ENCODE results near the gene FAIM2. TPM values are rescaled to one million over a fixed set of nuclear protein-coding genes. Genes with fewer than 3 reads are reported as not detected.

Gene FAIM2
- total RNA-seq, 2 experiments from 2014 or later: 0.33 to 0.50 TPM

DNA sequence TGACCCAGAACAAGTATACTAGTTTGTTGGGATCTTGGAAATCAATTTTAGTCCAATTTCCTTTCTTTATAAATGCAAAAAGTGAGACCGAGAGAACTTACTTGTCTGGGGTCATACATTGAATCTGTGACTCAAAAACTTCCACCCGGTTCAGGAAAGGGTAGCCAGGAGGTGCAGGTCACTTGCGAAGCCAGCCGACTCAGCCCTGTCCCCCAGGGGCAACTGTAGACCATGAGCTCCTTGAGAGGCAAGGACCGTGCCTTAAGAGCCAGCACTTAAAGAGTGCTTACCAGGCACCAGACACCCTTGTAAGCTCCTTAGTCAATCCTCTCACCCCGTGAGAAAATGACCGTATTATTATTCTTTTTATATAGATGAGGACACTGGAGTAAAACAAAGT, 60.3 kb downstream of the FAIM2 start:
- Mint-ChIP-seq H3K27ac (peak overlapping the region; percentile 96), H3K4me3 (peak overlapping the region; percentile 93), H3K9me3 (peaks cover 7% of the 10 kb centered on the region), H3K4me1 (peaks cover 43% of the 10 kb centered on the region), H3K36me3 (ENCODE audit: low read depth) (peaks cover 9% of the 10 kb centered on the region), H3K27me3 (peaks cover 5% of the 10 kb centered on the region)
- ChIA-PET CTCF (interaction anchor here (0.5 to 2.2 kb wide), 10 partner anchors 14 to 989 kb away, joined by 3 to 5 read pairs (median 4); partner anchors contain the start of genes COX14 and TMBIM6), POLR2A (interaction anchor here (1.0 kb wide), 1 partner anchor 81 kb away, joined by 4 read pairs; no protein-coding TSS in a partner anchor)
- no peak for DNase-seq

DNA sequence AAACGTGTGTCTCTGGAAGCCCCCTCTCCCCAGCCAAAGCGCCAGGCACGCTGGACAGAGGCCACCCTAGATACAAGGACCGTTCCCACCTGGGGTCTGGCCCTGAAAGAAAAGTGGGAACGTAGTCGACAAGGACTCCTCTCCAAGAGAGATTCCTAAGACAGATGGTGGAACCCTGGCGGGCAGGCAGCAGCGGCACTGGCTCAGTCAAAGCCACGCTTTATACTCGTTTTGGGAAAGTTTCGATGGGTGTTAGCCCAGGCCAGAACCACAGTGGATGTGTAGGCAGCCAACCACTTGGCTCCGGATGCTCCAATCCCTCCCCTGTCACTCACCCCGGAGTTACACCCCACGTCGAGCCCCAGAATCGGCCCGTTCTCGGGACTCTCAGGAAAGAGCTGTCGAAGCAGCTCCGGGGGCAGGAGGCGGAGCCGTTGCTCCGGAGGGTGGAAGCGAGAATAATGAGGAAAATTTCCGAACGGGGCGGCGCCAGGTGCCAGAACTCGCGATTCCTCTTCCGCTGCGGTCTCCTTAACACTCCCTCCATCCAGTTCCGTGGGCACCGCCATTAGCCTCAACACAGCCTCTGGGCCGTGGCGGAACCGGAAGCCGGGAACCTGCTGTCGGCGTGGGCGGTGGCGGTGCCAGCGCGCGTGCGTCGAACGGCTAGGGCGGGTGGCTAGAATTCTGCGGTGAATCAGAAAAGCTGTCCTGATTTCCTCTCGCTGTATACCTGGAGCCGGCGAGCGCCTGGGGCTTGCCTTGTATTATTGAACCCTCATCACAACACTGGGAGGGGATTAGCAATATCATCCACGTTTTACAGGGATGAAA, 61.0 kb downstream of the FAIM2 start, which contains the start of gene BCDIN3D:
Gene BCDIN3D, minus strand, starts transcription at position 588 of the 834 bp plus-strand sequence. Its CDS starts 19 bp downstream, at position 569.
- peaks cover 43% of the 10 kb centered on the region for H3K4me1 Mint-ChIP-seq
- POLR2A ChIA-PET: interaction anchor here (1.0 kb wide), 1 partner anchor 80 kb away, joined by 4 read pairs; no protein-coding TSS in a partner anchor

DNA sequence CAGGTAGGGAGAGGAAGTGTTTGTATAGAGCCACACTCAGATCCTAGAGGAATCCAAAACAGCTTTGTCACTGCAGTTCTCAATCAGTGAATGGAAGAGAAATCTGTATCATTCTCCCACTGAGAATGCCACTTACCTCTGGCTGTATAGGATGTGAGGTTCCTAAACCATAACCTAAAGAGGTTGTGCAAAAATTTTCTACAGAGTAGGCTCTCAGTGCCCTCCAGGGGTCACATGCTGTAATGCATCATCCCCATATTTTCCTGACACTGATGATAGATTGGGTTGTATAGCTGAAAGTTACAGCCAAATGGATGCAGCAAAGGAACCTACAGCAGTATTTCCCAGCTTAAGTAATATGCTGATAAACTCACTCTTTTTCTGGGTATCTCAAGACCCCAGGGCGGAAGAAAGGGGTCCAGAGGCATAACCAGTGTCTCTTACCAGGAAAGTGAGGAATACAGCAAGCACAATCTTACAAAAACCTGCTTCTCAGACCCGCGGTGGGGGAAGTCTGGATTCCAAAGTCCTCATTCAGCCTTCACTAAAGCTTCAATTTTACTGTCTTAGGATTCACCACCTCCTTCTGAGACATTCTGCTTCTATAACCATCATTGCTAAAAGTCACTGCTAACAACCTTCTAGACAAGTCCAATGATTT, 64.6 kb downstream of the FAIM2 start:
- Mint-ChIP-seq H3K27ac (no peak overlapping the region), H3K36me3 (ENCODE audit: low read depth) (peaks cover 13% of the 10 kb centered on the region), H3K27me3 (no peaks in the 10 kb centered on the region), H3K9me3 (no peaks in the 10 kb centered on the region), H3K4me3 (no peak overlapping the region), H3K4me1 (peaks cover 29% of the 10 kb centered on the region)
- ChIA-PET CTCF (interaction anchor here (1.1 to 2.3 kb wide), 10 partner anchors 10 to 101 kb away, joined by 3 to 17 read pairs (median 6); partner anchors contain the start of genes NCKAP5L and TMBIM6), POLR2A (interaction anchor here (0.6 kb wide), 1 partner anchor 10 kb away, joined by 4 read pairs; no protein-coding TSS in a partner anchor)
- DNase-seq: peak; percentile 59

More for the DNA sequence above, 61.0 kb downstream of the FAIM2 start, which contains the start of gene BCDIN3D:
- DNase-seq: peak; percentile 94
- peaks cover 7% of the 10 kb centered on the region for H3K9me3 Mint-ChIP-seq
- H3K27ac Mint-ChIP-seq: peak within 1 kb of the TSS; percentile 96
- H3K4me3 Mint-ChIP-seq: peak within 1 kb of the TSS; percentile 93
- H3K27me3 Mint-ChIP-seq: no peaks in the 10 kb centered on the region
- CTCF ChIA-PET: interaction anchor here (0.5 to 2.2 kb wide), 9 partner anchors 14 to 989 kb away, joined by 3 to 5 read pairs (median 4); partner anchors contain the start of genes COX14 and TMBIM6
- H3K36me3 Mint-ChIP-seq (ENCODE audit: low read depth): peaks cover 13% of the 10 kb centered on the region

DNA sequence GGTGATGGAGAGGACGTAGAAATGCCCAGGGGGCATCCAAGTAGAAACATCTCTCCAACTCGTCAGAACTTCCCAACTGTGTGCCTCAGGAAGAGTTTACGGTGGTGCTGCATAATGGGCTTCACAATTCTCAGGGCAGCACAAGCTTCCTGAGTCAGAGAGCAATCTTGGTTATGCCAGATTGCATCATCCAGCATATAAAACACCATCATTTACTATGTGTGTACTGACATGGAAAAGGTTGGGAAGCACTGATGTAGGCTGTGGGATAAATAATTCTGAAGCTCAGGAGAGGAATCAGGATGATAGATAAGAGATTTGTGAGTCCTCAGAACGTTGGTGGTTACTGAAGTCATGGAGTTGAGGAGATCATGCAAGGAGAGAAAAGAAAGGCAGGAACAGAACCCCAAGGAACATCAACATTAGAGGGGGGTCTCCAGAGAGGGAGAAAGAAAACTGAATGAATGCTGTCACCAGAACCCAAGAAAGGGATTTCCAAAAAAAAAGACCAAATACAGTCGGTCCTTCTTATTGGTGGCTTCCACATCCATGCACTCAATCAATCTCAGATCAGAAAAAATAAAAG, 70.8 kb downstream of the FAIM2 start:
- H3K9me3 Mint-ChIP-seq: no peaks in the 10 kb centered on the region
- DNase-seq: no peak
- H3K4me1 Mint-ChIP-seq: peaks cover 12% of the 10 kb centered on the region
- peak overlapping the region; percentile 34 for H3K27ac Mint-ChIP-seq
- H3K27me3 Mint-ChIP-seq: no peaks in the 10 kb centered on the region
- H3K36me3 Mint-ChIP-seq (ENCODE audit: low read depth): peaks cover 5% of the 10 kb centered on the region
- CTCF ChIA-PET: interaction anchor here (1.3 kb wide), 1 partner anchor 29 kb away, joined by 3 read pairs; no protein-coding TSS in a partner anchor
- no peak overlapping the region for H3K4me3 Mint-ChIP-seq
- POLR2A ChIA-PET: no interaction called here

DNA sequence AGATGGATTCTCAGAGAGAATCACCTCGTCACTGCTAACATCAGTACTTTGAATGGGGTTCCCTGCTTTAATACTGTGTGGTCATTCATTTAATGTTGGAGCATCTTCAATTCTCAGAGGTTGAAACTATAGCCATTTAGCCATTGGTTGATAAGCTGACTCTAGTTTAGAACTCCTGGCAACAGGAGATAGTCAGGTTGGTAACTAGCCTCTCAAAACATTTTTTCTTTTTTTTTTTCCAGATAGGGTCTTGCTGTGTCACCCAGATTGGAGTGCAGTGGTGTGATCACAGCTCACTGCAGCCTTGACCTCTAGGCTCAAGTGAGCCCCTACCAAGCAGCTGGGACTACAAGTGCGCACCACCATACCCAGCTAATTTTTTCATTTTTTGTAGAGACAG, 72.0 kb downstream of the FAIM2 start:
- H3K27me3 Mint-ChIP-seq: peaks cover 3% of the 10 kb centered on the region
- POLR2A ChIA-PET: no interaction called here
- CTCF ChIA-PET: interaction anchor here (0.6 to 1.4 kb wide), 8 partner anchors 9 to 114 kb away, joined by 3 to 5 read pairs (median 4); partner anchors contain the start of gene TMBIM6
- peaks cover 20% of the 10 kb centered on the region for H3K4me1 Mint-ChIP-seq
- no peak for DNase-seq
- no peak overlapping the region for H3K4me3 Mint-ChIP-seq
- H3K9me3 Mint-ChIP-seq: no peaks in the 10 kb centered on the region
- peaks cover 1% of the 10 kb centered on the region for H3K36me3 Mint-ChIP-seq (ENCODE audit: low read depth)
- H3K27ac Mint-ChIP-seq: no peak overlapping the region

DNA sequence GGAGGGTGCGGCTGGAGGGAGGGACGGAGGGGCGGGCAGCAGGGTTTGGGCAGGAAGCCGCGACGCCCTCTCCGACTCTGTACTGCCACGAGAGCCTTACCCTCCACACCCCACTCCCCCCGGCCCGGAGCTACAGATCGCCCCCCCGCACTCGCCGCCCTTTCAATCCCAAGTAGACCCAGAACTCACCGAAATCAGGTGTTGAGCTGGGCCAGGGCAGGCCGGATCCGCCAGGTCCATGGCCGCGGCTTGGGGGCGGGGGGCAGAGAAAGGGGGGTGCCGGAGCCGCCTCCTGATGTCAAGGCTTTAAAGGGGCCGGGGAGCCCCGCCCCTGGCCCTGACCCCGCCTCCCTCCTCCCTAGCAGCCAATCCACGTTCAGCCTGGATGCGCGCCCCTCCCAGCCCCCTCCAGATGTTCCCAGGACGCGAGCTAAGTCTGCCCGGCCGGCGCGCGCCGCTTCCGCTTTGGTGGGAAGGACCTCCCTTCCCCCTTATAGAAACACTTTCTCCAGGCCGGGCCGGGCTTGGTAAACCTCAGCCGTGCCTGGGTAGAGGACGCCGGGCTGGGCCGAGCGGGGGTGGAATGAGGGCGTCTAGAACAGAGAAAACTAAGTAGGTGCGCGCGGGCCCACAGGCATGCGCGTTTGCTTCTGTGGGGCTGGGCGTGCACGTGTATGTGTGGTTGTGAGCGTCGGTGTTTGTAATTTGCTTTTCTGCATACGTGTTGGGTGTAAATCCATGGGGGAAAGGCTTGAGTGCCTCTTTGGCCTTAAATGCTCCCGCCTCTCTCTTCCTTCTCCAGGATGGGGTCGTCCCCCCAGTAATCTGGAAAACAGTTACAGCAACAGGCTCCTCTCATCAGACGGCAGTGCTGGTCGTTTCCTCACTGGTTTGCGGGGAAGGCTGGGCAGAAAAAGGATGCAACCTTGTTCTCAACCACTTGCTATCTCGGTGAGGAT, 75.3 kb downstream of the FAIM2 start, which contains the start of gene NCKAP5L:
Gene NCKAP5L, minus strand, starts transcription at position 281 of the 959 bp plus-strand sequence. CDS start 24,369 bp downstream, outside the sequence.
- peak within 1 kb of the TSS; percentile 87 for H3K4me3 Mint-ChIP-seq
- DNase-seq: peak; percentile 94

DNA sequence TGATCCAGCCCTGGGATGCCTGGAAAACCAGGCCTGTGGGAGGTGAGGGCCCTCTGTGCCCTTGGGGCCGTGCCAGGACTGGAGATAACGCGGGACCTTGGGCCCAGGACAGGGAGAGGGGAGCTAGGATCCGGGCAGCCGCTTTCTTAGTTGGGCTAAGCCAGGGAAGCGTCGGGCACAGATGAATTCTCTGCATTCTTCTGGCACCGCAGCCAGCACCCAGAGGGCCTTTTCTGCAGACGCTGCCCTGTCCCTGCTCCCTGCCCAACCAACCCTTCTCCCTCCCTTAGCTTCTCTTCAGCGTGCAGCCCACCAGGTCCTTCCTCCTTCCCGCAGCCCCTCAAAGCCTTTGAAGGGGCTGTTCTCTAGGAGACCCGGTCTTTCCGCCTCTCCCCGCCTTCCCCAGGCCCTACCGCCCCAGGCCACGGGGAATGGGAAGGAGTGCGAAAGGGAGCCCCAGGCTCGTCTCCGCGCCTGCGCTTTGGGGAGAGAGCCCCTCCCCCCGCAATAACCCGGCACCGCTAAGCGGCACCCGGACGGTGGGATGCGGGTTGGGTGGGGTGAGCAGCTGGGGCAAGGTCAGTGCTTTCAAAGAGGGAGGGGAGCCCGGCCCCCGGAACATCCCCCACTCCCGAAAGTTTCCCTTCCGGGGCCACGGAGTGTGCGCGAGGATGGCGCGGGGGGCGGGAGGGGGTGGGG, 76.2 kb downstream of the FAIM2 start:
- H3K4me3 Mint-ChIP-seq: peak overlapping the region; percentile 87
- peaks cover 3% of the 10 kb centered on the region for H3K27me3 Mint-ChIP-seq
- peaks cover 26% of the 10 kb centered on the region for H3K4me1 Mint-ChIP-seq
- ChIA-PET CTCF (interaction anchor here (0.8 to 2.4 kb wide), 5 partner anchors 11 to 284 kb away, joined by 3 to 17 read pairs (median 4); partner anchors contain the start of genes COX14 and TMBIM6), POLR2A (interaction anchor here (0.6 to 1.5 kb wide), 2 partner anchors 65 to 173 kb away, joined by 3 to 5 read pairs; no protein-coding TSS in a partner anchor)
- no peaks in the 10 kb centered on the region for H3K9me3 Mint-ChIP-seq
- peak; percentile 44 for DNase-seq
- H3K27ac Mint-ChIP-seq: no peak overlapping the region
- peaks cover 1% of the 10 kb centered on the region for H3K36me3 Mint-ChIP-seq (ENCODE audit: low read depth)

More for the DNA sequence above, 75.3 kb downstream of the FAIM2 start, which contains the start of gene NCKAP5L:
- peaks cover 1% of the 10 kb centered on the region for H3K36me3 Mint-ChIP-seq (ENCODE audit: low read depth)
- ChIA-PET CTCF (interaction anchor here (1.5 to 2.4 kb wide), 3 partner anchors 11 to 283 kb away, joined by 3 to 17 read pairs (median 5); partner anchors contain the start of genes COX14 and TMBIM6), POLR2A (interaction anchor here (0.6 to 1.5 kb wide), 4 partner anchors 10 to 174 kb away, joined by 3 to 6 read pairs (median 4); no protein-coding TSS in a partner anchor)
- peak within 1 kb of the TSS; percentile 90 for H3K27ac Mint-ChIP-seq
- H3K9me3 Mint-ChIP-seq: no peaks in the 10 kb centered on the region
- peaks cover 24% of the 10 kb centered on the region for H3K4me1 Mint-ChIP-seq
- H3K27me3 Mint-ChIP-seq: peaks cover 3% of the 10 kb centered on the region

DNA sequence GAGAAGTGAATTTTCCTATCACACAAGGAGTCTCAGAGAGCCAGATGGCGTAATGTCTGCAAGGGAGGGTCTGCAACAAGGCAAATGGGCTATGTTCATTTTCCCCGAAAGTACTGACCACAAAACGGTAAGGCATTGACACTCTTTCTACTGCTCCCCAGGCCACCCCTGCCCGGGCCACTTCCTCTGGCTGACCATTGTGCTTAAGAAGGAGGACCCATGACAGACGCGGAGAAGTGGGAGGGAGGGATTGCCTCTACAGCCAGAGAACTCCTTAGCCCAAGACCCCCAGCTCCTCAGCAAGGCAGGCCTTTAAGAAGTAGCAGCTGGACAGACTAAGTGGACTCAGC, 76.7 kb downstream of the FAIM2 start:
- H3K36me3 Mint-ChIP-seq (ENCODE audit: low read depth): peaks cover 1% of the 10 kb centered on the region
- ChIA-PET POLR2A (interaction anchor here (1.5 kb wide), 1 partner anchor 65 kb away, joined by 5 read pairs; no protein-coding TSS in a partner anchor), CTCF (interaction anchor here (0.8 to 2.8 kb wide), 5 partner anchors 11 to 284 kb away, joined by 3 to 9 read pairs (median 3); partner anchors contain the start of genes COX14 and TMBIM6)
- H3K4me3 Mint-ChIP-seq: peak overlapping the region; percentile 87
- no peak overlapping the region for H3K27ac Mint-ChIP-seq
- peaks cover 26% of the 10 kb centered on the region for H3K4me1 Mint-ChIP-seq
- no peaks in the 10 kb centered on the region for H3K9me3 Mint-ChIP-seq
- no peak for DNase-seq
- peaks cover 3% of the 10 kb centered on the region for H3K27me3 Mint-ChIP-seq

DNA sequence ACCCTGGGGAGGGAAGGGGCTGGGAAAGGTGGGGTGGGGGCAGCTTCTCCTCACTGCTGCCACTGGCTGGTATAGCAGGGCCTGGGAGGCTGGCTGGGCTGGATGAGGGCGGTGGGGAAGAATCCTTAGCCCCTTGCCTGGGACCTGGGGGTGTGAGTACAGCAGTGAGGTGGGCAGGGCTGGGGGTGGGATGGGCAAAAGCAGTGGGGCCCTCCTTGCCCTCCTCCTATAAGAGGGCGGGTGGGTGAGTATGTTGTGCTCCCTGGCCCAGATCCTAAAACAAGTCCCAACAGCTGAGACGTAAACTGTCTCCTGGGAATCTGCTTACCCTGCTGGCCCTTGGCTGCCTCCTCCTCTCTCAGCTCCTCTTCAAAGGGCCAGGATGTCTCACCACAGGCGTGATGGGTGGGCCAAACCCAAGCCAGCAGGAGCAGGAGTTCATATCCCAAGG, 77.7 kb downstream of the FAIM2 start:
- CTCF ChIA-PET: interaction anchor here (0.8 to 2.8 kb wide), 6 partner anchors 13 to 182 kb away, joined by 3 to 9 read pairs (median 4); partner anchors contain the start of gene TMBIM6
- DNase-seq: no peak
- Mint-ChIP-seq H3K4me1 (peaks cover 35% of the 10 kb centered on the region), H3K9me3 (no peaks in the 10 kb centered on the region), H3K27ac (no peak overlapping the region), H3K27me3 (peaks cover 3% of the 10 kb centered on the region), H3K36me3 (ENCODE audit: low read depth) (peaks cover 1% of the 10 kb centered on the region), H3K4me3 (no peak overlapping the region)
- POLR2A ChIA-PET: no interaction called here

DNA sequence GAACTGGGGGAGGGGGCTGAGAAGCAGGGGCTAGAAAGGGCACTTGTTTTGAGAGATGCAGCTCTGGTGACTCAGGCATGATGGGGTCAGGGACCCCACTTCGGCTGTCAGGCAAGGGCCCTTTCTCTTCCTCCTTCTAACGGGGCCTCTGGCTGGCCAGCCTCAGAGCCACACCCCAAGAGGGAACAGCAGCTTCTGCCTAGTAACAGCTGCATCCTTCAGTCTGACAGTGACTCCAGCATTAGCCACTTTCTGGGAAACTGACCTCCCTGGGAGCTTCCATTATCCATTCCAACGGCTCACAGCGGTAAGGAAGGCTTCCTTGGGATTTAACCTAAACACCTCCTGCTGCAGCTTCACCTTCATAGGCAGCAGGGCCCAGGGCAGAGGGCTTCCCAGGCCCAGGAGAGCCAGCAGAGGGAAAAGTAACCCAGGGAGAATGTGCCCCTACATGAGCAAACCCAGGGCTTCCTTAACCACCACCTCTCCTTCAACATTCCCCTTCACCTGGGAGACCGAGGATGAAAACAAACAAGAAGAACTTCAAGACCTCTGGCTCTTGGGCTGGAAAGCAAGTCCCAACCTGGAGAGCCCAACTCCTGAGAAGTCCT, 78.2 kb downstream of the FAIM2 start:
- H3K4me1 Mint-ChIP-seq: peaks cover 40% of the 10 kb centered on the region
- H3K27ac Mint-ChIP-seq: no peak overlapping the region
- H3K27me3 Mint-ChIP-seq: peaks cover 3% of the 10 kb centered on the region
- no peaks in the 10 kb centered on the region for H3K9me3 Mint-ChIP-seq
- POLR2A ChIA-PET: no interaction called here
- H3K4me3 Mint-ChIP-seq: no peak overlapping the region
- peaks cover 1% of the 10 kb centered on the region for H3K36me3 Mint-ChIP-seq (ENCODE audit: low read depth)
- CTCF ChIA-PET: interaction anchor here (1.4 to 2.8 kb wide), 4 partner anchors 13 to 84 kb away, joined by 4 to 9 read pairs (median 4); partner anchors contain the start of gene TMBIM6
- DNase-seq: no peak

Measured in activated CD4-positive, alpha-beta T cell treated with anti-CD3 and anti-CD28 coated beads, Interleukin-2, amount 10 ng/mL, durations not matched to agents 7 days and 5 days (primary cell).